IMR-90 (cell line): ENCODE results near the gene EBLN1. TPM values are rescaled to one million over a fixed set of nuclear protein-coding genes. Genes with fewer than 3 reads are reported as not detected.

Experiments used
- ATAC-seq: fragments of 200-7000 bp; cut with Tn5 transposase; 2 replicates; pipeline ENCODE4 v1.9.1; 2020; ENCODE audit warnings: low read depth, mild to moderate bottlenecking, moderate library complexity
- BruUV-seq: library from RNA; stranded (reverse); fragments of 400-500 nt; replicated peaks from 2 replicates; lab custom pipeline; 2021; lab: Mats Ljungman, UMichigan
- CTCF ChIA-PET: fragments of 300-600 bp; formaldehyde crosslinking; extraction: SDS; loops from one replicate; lab custom pipeline; 2021; ENCODE audit warnings: antibody characterized with exemption; lab: Yijun Ruan, JAX
- POLR2A ChIA-PET: fragments of 300-600 bp; sonication (Branson Sonifier 250); formaldehyde crosslinking; loops from one replicate; lab custom pipeline; 2022; ENCODE audit warnings: antibody characterized with exemption; ENCODE audit not compliant: unreplicated experiment; lab: Charles Lee
- DNase-seq: peaks from one replicate; pipeline ENCODE4 v3.0.0; 2013
- H2AFZ ChIP-seq: replicated peaks from 2 replicates; pipeline ENCODE3; 2013; ENCODE audit warnings: low read length, mild to moderate bottlenecking; ENCODE audit not compliant: poor library complexity
- H2AK5ac ChIP-seq: 2 replicates; pipeline ENCODE4 v1.6.1; 2013; ENCODE audit warnings: low read depth, low read length, inconsistent platforms
- H2AK9ac ChIP-seq: replicated peaks from 2 replicates; pipeline ENCODE3; 2013; ENCODE audit warnings: mild to moderate bottlenecking, low read depth, low read length, moderate library complexity; ENCODE audit not compliant: poor library complexity
- H2BK120ac ChIP-seq: 2 replicates; pipeline ENCODE4 v1.6.1; 2013; ENCODE audit warnings: low read depth, low read length, inconsistent platforms
- H2BK15ac ChIP-seq: 3 replicates; pipeline ENCODE4 v1.6.1; 2013; ENCODE audit warnings: low read depth, low read length, inconsistent platforms
- H2BK20ac ChIP-seq: 2 replicates; pipeline ENCODE4 v1.6.1; 2013; ENCODE audit warnings: low read depth, mild to moderate bottlenecking, inconsistent platforms, low read length, moderate library complexity
- H2BK5ac ChIP-seq: 2 replicates; pipeline ENCODE4 v1.6.1; 2013; ENCODE audit warnings: mild to moderate bottlenecking, low read depth, low read length, inconsistent platforms; ENCODE audit not compliant: poor library complexity, severe bottlenecking
- H3K14ac ChIP-seq: replicated peaks from 2 replicates; pipeline ENCODE4 v1.6.1; 2013; ENCODE audit warnings: low read depth, low read length, inconsistent platforms
- H3K18ac ChIP-seq: 2 replicates; pipeline ENCODE4 v1.6.1; 2013; ENCODE audit warnings: low read depth, low read length, control low read depth
- H3K23ac ChIP-seq: 2 replicates; pipeline ENCODE4 v1.6.1; 2013; ENCODE audit warnings: low read depth, low read length, inconsistent platforms
- H3K27ac ChIP-seq: 2 replicates; pipeline ENCODE4 v1.5.1; 2013; ENCODE audit warnings: mild to moderate bottlenecking, control low read depth, low read length; ENCODE audit not compliant: insufficient read depth
- H3K27me3 ChIP-seq: 2 replicates; pipeline ENCODE4 v1.6.1; 2013; ENCODE audit warnings: low read length; ENCODE audit not compliant: control insufficient read depth, insufficient read depth
- H3K36me3 ChIP-seq: 2 replicates; pipeline ENCODE4 v1.6.1; 2013; ENCODE audit warnings: low read length, mixed read lengths; ENCODE audit not compliant: control insufficient read depth, insufficient read depth
- H3K4ac ChIP-seq: 2 replicates; pipeline ENCODE4 v1.6.1; 2013; ENCODE audit warnings: low read depth, low read length, inconsistent platforms
- H3K4me1 ChIP-seq: 2 replicates; pipeline ENCODE4 v1.6.1; 2013; ENCODE audit warnings: low read length, mixed read lengths; ENCODE audit not compliant: control insufficient read depth, insufficient read depth
- H3K4me2 ChIP-seq: 2 replicates; pipeline ENCODE4 v1.6.1; 2013; ENCODE audit warnings: low read depth, mild to moderate bottlenecking, control low read depth, low read length, moderate library complexity
- H3K4me3 ChIP-seq: 2 replicates; pipeline ENCODE4 v1.5.1; 2013; ENCODE audit warnings: low read depth, mild to moderate bottlenecking, control low read depth, low read length, moderate library complexity; ENCODE audit not compliant: insufficient read depth
- H3K56ac ChIP-seq: 2 replicates; pipeline ENCODE4 v1.6.1; 2013; ENCODE audit warnings: low read length, inconsistent platforms; ENCODE audit not compliant: insufficient read depth; ENCODE audit errors: extremely low read depth
- H3K79me1 ChIP-seq, 2 experiments: 2 replicates each; pipeline ENCODE4 v1.6.1; 2013; ENCODE audit warnings: low read length in 2 of 2, inconsistent platforms in 1 of 2, low read depth in 1 of 2
- H3K9ac ChIP-seq: 2 replicates; pipeline ENCODE4 v1.6.1; 2013; ENCODE audit warnings: low read depth, low read length, control low read depth
- H3K9me1 ChIP-seq: 2 replicates; pipeline ENCODE4 v1.6.1; 2013; ENCODE audit warnings: low read length, inconsistent platforms; ENCODE audit not compliant: insufficient read depth
- H3K9me3 ChIP-seq: 2 replicates; pipeline ENCODE4 v1.6.1; 2013; ENCODE audit warnings: low read length; ENCODE audit not compliant: control insufficient read depth, insufficient read depth
- H4K20me1 ChIP-seq: 2 replicates; pipeline ENCODE4 v1.6.1; 2013; ENCODE audit warnings: low read length, inconsistent platforms; ENCODE audit not compliant: insufficient read depth
- H4K5ac ChIP-seq: 2 replicates; pipeline ENCODE4 v1.6.1; 2013; ENCODE audit warnings: mild to moderate bottlenecking, low read depth, low read length, control low read depth
- H4K8ac ChIP-seq, 2 experiments: 2 replicates each; pipeline ENCODE4 v1.6.1; 2013; ENCODE audit warnings: low read depth in 2 of 2, low read length in 2 of 2, control low read depth in 1 of 2, inconsistent platforms in 1 of 2
- H4K91ac ChIP-seq: 2 replicates; pipeline ENCODE4 v1.6.1; 2013; ENCODE audit warnings: low read depth, low read length, inconsistent platforms; ENCODE audit not compliant: insufficient read depth
- BHLHE40 ChIP-seq: fragments of 150-350 bp; IDR thresholded peaks from 2 replicates; pipeline ENCODE4 v1.6.1; 2016; ENCODE audit warnings: mild to moderate bottlenecking, low read depth, low read length
- CEBPB ChIP-seq: IDR thresholded peaks from 2 replicates; pipeline ENCODE4 v1.6.1; 2012; ENCODE audit warnings: low read depth, low read length, improper control_type of control experiment
- SMC3 ChIP-seq: fragments of 150-350 bp; IDR thresholded peaks from 2 replicates; pipeline ENCODE4 v1.6.1; 2016; ENCODE audit warnings: low read depth, mild to moderate bottlenecking, antibody characterized with exemption, low read length, moderate library complexity
- WGBS, 2 experiments: methylation state at CpG; one replicate each; pipeline versions ENCODE4 v1.1.5 to v1.1.7; 2013; ENCODE audit warnings: missing lambda C conversion rate in 2 of 2; ENCODE audit not compliant: insufficient read length in 1 of 2; ENCODE audit errors: extremely low coverage in 2 of 2; 5-methylcytosine and 5-hydroxymethylcytosine counted together
- dilution Hi-C: fragments of 300-500 bp; cut with HindIII; formaldehyde crosslinking; loops from one replicate; pipeline ENCODE4 v1.14.3; 2018; ENCODE audit warnings: low sequenced_read_pairs; ENCODE audit not compliant: unreplicated experiment
- in situ Hi-C: fragments of 300-500 bp; cut with MboI; formaldehyde crosslinking; loops from 3 replicates; pipeline ENCODE4 v1.14.3; 2019; ENCODE audit warnings: low sequenced_read_pairs, inconsistent platforms, mixed read lengths
- intact Hi-C: fragments of 100-400 bp; cut with micrococcal nuclease; formaldehyde crosslinking; loops from 2 replicates; pipeline ENCODE4 v1.10.0; 2022
- polyA plus RNA-seq, 3 experiments: library from polyadenylated mRNA; depleted of rRNA; stranded (reverse); fragments of >200 nt; gene quantifications; 2 replicates each; pipeline ENCODE4 v1.2.3, GENCODE V29; 2012; ENCODE audit warnings: low replicate concordance in 1 of 3
- total RNA-seq: library from RNA; depleted of rRNA; stranded (reverse); fragments of >200 nt; gene quantifications from 2 replicates; pipeline ENCODE4 v1.2.3, GENCODE V29; 2012

Gene EBLN1
- total and polyA plus RNA-seq, 2 of the 4 experiments (the other 2 are of a cell fraction), result not detected

DNA sequence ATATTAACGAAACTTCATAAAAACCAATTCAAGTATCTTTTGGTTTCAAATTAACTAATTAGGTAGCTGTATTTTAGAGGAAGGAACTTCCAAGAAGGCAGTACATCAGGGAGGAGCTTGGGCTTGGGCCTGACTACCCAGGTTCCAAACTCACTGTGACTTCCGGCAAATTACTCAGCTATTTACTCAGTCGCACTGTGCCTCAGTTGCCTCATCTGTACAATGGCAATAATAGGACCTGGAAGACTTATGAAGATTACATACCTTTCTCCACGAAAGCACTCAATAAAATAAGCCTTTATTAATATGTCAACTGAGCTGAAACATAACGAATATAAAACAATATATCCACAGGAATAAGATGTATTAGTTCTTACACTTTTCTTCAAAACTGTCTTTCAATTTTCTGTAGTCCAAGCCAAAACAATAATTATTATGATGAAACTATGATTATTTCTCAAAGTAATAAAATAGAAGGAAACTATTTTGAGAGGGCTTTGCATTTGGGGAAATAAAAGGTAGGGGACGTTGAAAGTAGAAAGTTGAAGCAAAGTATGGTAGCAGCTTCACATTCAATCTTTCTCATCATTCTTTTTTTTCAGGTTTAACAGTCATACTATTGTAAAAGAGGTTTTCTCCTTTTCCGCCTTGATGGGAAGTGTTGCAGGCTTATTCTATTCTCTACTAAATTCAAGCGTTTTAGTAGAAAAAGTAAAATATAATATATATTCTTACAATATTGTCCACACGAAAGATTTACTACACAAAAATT lies 10.5 kb upstream of the EBLN1 start:
- no peak overlapping the region for H4K5ac ChIP-seq
- no peaks in the 10 kb centered on the region for H3K36me3 ChIP-seq
- ChIA-PET CTCF (no interaction called here), POLR2A (no interaction called here)
- no peak overlapping the region for H3K18ac ChIP-seq
- ATAC-seq, result no peak
- peaks cover 5% of the 10 kb centered on the region; the same call in 1 of the 2 replicates for H3K27me3 ChIP-seq
- no CpG with 5 or more reads among the region's 9 CpGs for WGBS, 2 experiments
- no peak overlapping the region; the same call in 1 of the 2 replicates for H3K27ac ChIP-seq
- H3K14ac ChIP-seq, result no peak overlapping the region
- H3K9me3 ChIP-seq, result 0 out of 2 replicates have a peak, but pooled peaks cover 2% of the 10 kb centered on the region
- H3K79me1 ChIP-seq, result no peaks in the 10 kb centered on the region
- no peak overlapping the region for H2AK5ac ChIP-seq
- H3K4me1 ChIP-seq, result no peaks in the 10 kb centered on the region
- in situ Hi-C loops (no loop called here), intact Hi-C loops (loop anchor here (2.0 to 5.0 kb wide), 4 partner anchors 22 to 759 kb away; partner anchors contain the start of gene DNAJC1), dilution Hi-C loops (no loop called here)
- no peak overlapping the region for H2BK120ac ChIP-seq
- no peaks in the 10 kb centered on the region for H4K20me1 ChIP-seq
- H3K9me1 ChIP-seq, result no peaks in the 10 kb centered on the region
- H3K9ac ChIP-seq, result peak overlapping the region; percentile 67; the same call in 1 of the 2 replicates
- no peak overlapping the region for H4K91ac ChIP-seq
- peak overlapping the region; percentile 95 for H3K4me2 ChIP-seq
- no peak overlapping the region for H2BK15ac ChIP-seq
- no peak overlapping the region for H3K56ac ChIP-seq
- no peak overlapping the region for H2AFZ ChIP-seq
- 0 out of 4 replicates have a peak overlapping the region, but pooled peaks of 1 of the 2 experiments have one; percentile 66 for H4K8ac ChIP-seq
- H3K4ac ChIP-seq, result no peak overlapping the region
- H2AK9ac ChIP-seq, result no peak overlapping the region
- no peak overlapping the region for H3K23ac ChIP-seq
- no peak for DNase-seq
- H2BK5ac ChIP-seq, result no peak overlapping the region
- no peak for TF ChIP-seq BHLHE40
- TF ChIP-seq SMC3, result no peak
- TF ChIP-seq CEBPB, result no peak
- peak overlapping the region; percentile 74 for H3K4me3 ChIP-seq
- no TSS peak for BruUV-seq
- H2BK20ac ChIP-seq, result no peak overlapping the region
